ENCODE results near the gene MTA3. TPM values are rescaled to one million over a fixed set of nuclear protein-coding genes. Genes with fewer than 3 reads are reported as not detected.

The MTA3 gene
- total and polyA plus RNA-seq, 2 donors (not counting 1 experiment from before 2014, with no cell fraction given), result 13.4 to 33.2 TPM

- DNase-seq, result no peak
- intact Hi-C loops (cut with micrococcal nuclease), result no loop called here
- H2AFZ ChIP-seq (ENCODE audit: insufficient read depth, low read depth, low read length, poor library complexity, severe bottlenecking), result no peak overlapping the region
- no peak for TF ChIP-seq EZH2 (IDR thresholded peaks at IDR 0.05; ENCODE audit: borderline replicate concordance, insufficient read depth, low read depth, low read length, poor library complexity, severe bottlenecking)
- TF ChIP-seq, protein P1, sequence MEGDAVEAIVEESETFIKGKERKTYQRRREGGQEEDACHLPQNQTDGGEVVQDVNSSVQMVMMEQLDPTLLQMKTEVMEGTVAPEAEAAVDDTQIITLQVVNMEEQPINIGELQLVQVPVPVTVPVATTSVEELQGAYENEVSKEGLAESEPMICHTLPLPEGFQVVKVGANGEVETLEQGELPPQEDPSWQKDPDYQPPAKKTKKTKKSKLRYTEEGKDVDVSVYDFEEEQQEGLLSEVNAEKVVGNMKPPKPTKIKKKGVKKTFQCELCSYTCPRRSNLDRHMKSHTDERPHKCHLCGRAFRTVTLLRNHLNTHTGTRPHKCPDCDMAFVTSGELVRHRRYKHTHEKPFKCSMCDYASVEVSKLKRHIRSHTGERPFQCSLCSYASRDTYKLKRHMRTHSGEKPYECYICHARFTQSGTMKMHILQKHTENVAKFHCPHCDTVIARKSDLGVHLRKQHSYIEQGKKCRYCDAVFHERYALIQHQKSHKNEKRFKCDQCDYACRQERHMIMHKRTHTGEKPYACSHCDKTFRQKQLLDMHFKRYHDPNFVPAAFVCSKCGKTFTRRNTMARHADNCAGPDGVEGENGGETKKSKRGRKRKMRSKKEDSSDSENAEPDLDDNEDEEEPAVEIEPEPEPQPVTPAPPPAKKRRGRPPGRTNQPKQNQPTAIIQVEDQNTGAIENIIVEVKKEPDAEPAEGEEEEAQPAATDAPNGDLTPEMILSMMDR (IDR thresholded peaks at IDR 0.05), result no peak
- no peak overlapping the region for H3K27ac Mint-ChIP-seq
- CTCF ChIA-PET, result no interaction called here
- H4K20me1 ChIP-seq (ENCODE audit: control insufficient read depth, insufficient read depth, low read length, poor library complexity, severe bottlenecking), result no peaks in the 10 kb centered on the region
- H3K9ac ChIP-seq (ENCODE audit: low read length), result no peak overlapping the region
- no peaks in the 10 kb centered on the region for H3K27me3 Mint-ChIP-seq
- H3K4me1 ChIP-seq (ENCODE audit: control insufficient read depth in 2 of 2, insufficient read depth in 2 of 2, low read length in 2 of 2), result no peaks in the 10 kb centered on the region
- POLR2A ChIA-PET, result no interaction called here
- no peaks in the 10 kb centered on the region for H3K27me3 ChIP-seq (replicated peaks in 1 of 4; ENCODE audit: control extremely low read depth in 1 of 4, control insufficient read depth in 3 of 4, insufficient read depth in 4 of 4, low read length in 3 of 4)
- WGBS (ENCODE audit: insufficient coverage), result 95% methylated on average over 7 of the region's 9 CpGs
- peaks cover 4% of the 10 kb centered on the region for H3K79me2 ChIP-seq (ENCODE audit: control insufficient read depth, insufficient read depth, low read length)
- H3K27ac ChIP-seq (ENCODE audit: low read length in 2 of 2), result no peak overlapping the region
- H3K4me3 Mint-ChIP-seq, result no peak overlapping the region
- H3K4me1 Mint-ChIP-seq, result no peaks in the 10 kb centered on the region
- no peak overlapping the region for H3K4me3 ChIP-seq (ENCODE audit: control extremely low read depth in 1 of 5, extremely low read depth in 1 of 5, insufficient read depth in 1 of 5, low read depth in 2 of 5, low read length in 4 of 5)
- H3K9me3 Mint-ChIP-seq (ENCODE audit: insufficient read depth), result no peaks in the 10 kb centered on the region
- H3K36me3 ChIP-seq (replicated peaks in 1 of 2; ENCODE audit: control extremely low read depth in 1 of 2, control insufficient read depth in 1 of 2, extremely low read depth in 1 of 2, insufficient read depth in 2 of 2, low read length in 1 of 2), result no peaks in the 10 kb centered on the region
- ATAC-seq (ENCODE audit: low read depth), result no peak
- H3K9me3 ChIP-seq (ENCODE audit: control extremely low read depth in 1 of 3, control insufficient read depth in 2 of 3, insufficient read depth in 1 of 3, low read length in 2 of 3), result peaks cover 0 to 14% (median 1%) of the 10 kb centered on the region in 3 donors
- no peak overlapping the region for H3K4me2 ChIP-seq (replicated peaks; ENCODE audit: low read depth, low read length, poor library complexity, severe bottlenecking)
Observed at GRCh38 chr2:42783511-42783910, 215.1 kb downstream of the MTA3 start.

GRCh38 chr2:42784204-42784880, 215.9 kb downstream of the MTA3 start:
- TF ChIP-seq EZH2 (IDR thresholded peaks at IDR 0.05; ENCODE audit: borderline replicate concordance, insufficient read depth, low read depth, low read length, poor library complexity, severe bottlenecking), result no peak
- TF ChIP-seq, protein P1 (IDR thresholded peaks at IDR 0.05), result no peak
- Histone ChIP-seq H3K9me3 (ENCODE audit: control extremely low read depth in 1 of 3, control insufficient read depth in 2 of 3, insufficient read depth in 1 of 3, low read length in 2 of 3) (peaks cover 0 to 11% (median 1%) of the 10 kb centered on the region in 3 donors), H3K36me3 (replicated peaks in 1 of 2; ENCODE audit: control extremely low read depth in 1 of 2, control insufficient read depth in 1 of 2, extremely low read depth in 1 of 2, insufficient read depth in 2 of 2, low read length in 1 of 2) (no peaks in the 10 kb centered on the region), H4K20me1 (ENCODE audit: control insufficient read depth, insufficient read depth, low read length, poor library complexity, severe bottlenecking) (no peaks in the 10 kb centered on the region), H3K4me1 (ENCODE audit: control insufficient read depth in 2 of 2, insufficient read depth in 2 of 2, low read length in 2 of 2) (no peaks in the 10 kb centered on the region), H3K79me2 (ENCODE audit: control insufficient read depth, insufficient read depth, low read length) (peaks cover 8% of the 10 kb centered on the region), H3K4me2 (replicated peaks; ENCODE audit: low read depth, low read length, poor library complexity, severe bottlenecking) (no peak overlapping the region), H3K9ac (ENCODE audit: low read length) (no peak overlapping the region), H2AFZ (ENCODE audit: insufficient read depth, low read depth, low read length, poor library complexity, severe bottlenecking) (no peak overlapping the region), H3K27me3 (replicated peaks in 1 of 4; ENCODE audit: control extremely low read depth in 1 of 4, control insufficient read depth in 3 of 4, insufficient read depth in 4 of 4, low read length in 3 of 4) (no peaks in the 10 kb centered on the region), H3K27ac (ENCODE audit: low read length in 2 of 2) (no peak overlapping the region), H3K4me3 (ENCODE audit: control extremely low read depth in 1 of 5, extremely low read depth in 1 of 5, insufficient read depth in 1 of 5, low read depth in 2 of 5, low read length in 4 of 5) (no peak overlapping the region)
- no peak overlapping the region for H3K4me3 Mint-ChIP-seq
- no peaks in the 10 kb centered on the region for H3K27me3 Mint-ChIP-seq
- H3K27ac Mint-ChIP-seq, result no peak overlapping the region
- no peaks in the 10 kb centered on the region for H3K9me3 Mint-ChIP-seq (ENCODE audit: insufficient read depth)
- H3K4me1 Mint-ChIP-seq, result no peaks in the 10 kb centered on the region
- POLR2A ChIA-PET, result no interaction called here
- CTCF ChIA-PET, result interaction anchor here (1.0 kb wide), 1 partner anchor 8 kb away, joined by 4 read pairs; no protein-coding TSS in a partner anchor
- no peak for ATAC-seq (ENCODE audit: low read depth)
- WGBS (ENCODE audit: insufficient coverage), result no CpG with 5 or more reads among the region's 7 CpGs
- DNase-seq, result no peak
- intact Hi-C loops (cut with micrococcal nuclease), result no loop called here

Data from B cell (primary cell).